Measurements from ENCODE around the gene CWC27.
A peak's percentile ranks its signal among the peaks of the same experiment; 100 is the strongest.

The CWC27 gene

DNA sequence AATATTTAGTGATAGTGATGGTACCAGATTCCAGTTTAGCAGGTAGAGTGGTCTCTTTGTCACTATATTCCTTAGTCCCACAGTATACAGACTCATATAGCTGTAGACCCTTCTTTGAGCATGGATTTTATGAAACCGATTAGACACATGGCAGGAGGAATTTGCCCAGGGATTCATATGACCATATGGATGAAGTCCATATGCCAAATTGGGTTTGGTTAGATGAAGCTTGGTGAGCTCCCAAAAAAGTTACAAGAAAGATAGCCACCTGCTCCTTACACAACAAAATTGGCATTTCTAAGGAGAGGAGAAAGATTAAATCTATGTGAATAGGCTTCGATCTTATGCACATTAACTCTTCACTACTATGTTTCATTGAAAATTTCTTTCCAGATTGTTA is 211.4 kb downstream of the CWC27 start:
- Histone ChIP-seq H3K36me3 (ENCODE audit: insufficient read depth, low read length) (no peaks in the 10 kb centered on the region), H3K9ac (ENCODE audit: low read length) (no peak overlapping the region), H3K9me3 (ENCODE audit: low read length) (no peaks in the 10 kb centered on the region), H3K27me3 (ENCODE audit: control insufficient read depth in 1 of 2, insufficient read depth in 2 of 2, low read length in 2 of 2) (no peaks in the 10 kb centered on the region), H3K27ac (ENCODE audit: low read depth, low read length) (no peak overlapping the region), H3K4me1 (ENCODE audit: insufficient read depth, low read length) (no peaks in the 10 kb centered on the region), H3K4me3 (ENCODE audit: low read depth in 1 of 2, low read length in 2 of 2) (no peak overlapping the region)

DNA sequence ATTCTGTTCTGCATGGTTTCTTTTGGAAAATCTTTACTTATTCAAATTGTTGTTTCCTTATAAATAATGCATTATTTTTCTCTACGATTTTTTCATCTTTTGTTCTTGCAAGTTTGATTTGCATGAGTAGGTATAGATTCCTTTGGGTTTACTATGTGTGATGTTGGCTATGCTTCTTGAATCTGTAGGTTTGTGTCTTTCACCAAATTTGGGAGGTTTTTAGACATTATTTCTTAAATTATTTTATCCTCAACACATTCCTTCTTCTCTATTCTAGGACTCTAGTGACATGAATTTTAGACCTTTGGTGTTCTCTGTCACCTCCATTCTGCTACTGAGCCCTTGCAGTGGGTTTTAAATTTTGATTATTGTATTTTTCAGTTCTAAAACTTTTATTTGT is 219.0 kb downstream of the CWC27 start:
- Histone ChIP-seq H3K27me3 (ENCODE audit: control insufficient read depth in 1 of 2, insufficient read depth in 2 of 2, low read length in 2 of 2) (no peaks in the 10 kb centered on the region), H3K9me3 (ENCODE audit: low read length) (no peaks in the 10 kb centered on the region), H3K4me3 (ENCODE audit: low read depth in 1 of 2, low read length in 2 of 2) (no peak overlapping the region), H3K4me1 (ENCODE audit: insufficient read depth, low read length) (no peaks in the 10 kb centered on the region), H3K27ac (ENCODE audit: low read depth, low read length) (no peak overlapping the region), H3K9ac (ENCODE audit: low read length) (no peak overlapping the region), H3K36me3 (ENCODE audit: insufficient read depth, low read length) (no peaks in the 10 kb centered on the region)

DNA sequence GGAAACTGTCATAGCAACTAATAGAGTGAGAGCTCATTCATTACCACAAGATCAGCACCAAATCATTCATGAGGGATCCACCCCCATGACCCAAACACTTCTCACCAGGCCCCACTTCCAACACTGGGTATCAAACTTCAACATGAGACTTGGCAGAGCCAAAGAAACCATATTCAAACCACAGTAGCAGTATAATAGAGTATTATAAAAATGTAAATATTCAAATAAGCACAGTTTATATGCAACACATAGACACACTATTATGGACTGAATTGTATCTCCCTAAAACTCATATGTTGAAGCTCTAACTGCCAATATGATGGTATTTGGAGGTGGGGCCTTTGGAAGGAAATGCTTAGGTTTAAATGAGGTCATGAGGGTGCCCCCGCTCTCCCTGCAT is 240.5 kb downstream of the CWC27 start:
- H3K27me3 ChIP-seq (ENCODE audit: control insufficient read depth in 1 of 2, insufficient read depth in 2 of 2, low read length in 2 of 2), result no peaks in the 10 kb centered on the region
- no peak overlapping the region for H3K27ac ChIP-seq (ENCODE audit: low read depth, low read length)
- peaks cover 19% of the 10 kb centered on the region for H3K4me1 ChIP-seq (ENCODE audit: insufficient read depth, low read length)
- H3K36me3 ChIP-seq (ENCODE audit: insufficient read depth, low read length), result no peaks in the 10 kb centered on the region
- no peak overlapping the region for H3K9ac ChIP-seq (ENCODE audit: low read length)
- no peaks in the 10 kb centered on the region for H3K9me3 ChIP-seq (ENCODE audit: low read length)
- H3K4me3 ChIP-seq (ENCODE audit: low read depth in 1 of 2, low read length in 2 of 2), result no peak overlapping the region

DNA sequence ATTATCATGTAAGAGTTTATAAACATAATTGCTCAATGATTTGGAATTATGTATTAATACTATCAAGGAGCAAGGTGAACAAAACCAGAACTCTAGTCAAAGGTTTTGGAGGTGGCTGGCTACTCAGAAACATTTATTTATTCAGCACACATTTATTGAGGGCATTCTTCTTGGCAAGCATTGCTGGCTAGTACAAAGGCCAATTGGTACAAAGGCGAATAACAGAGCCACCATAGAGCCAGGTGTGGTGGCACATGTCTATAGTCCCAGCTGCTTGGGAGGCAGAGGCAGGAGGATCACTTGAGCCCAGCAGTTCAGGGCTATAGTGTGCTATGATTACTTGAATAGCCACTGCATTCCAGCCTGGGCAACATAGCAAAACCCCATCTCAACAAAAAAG is 242.1 kb downstream of the CWC27 start:
- Histone ChIP-seq H3K9me3 (ENCODE audit: low read length) (no peaks in the 10 kb centered on the region), H3K4me3 (ENCODE audit: low read depth in 1 of 2, low read length in 2 of 2) (no peak overlapping the region), H3K27me3 (ENCODE audit: control insufficient read depth in 1 of 2, insufficient read depth in 2 of 2, low read length in 2 of 2) (no peaks in the 10 kb centered on the region), H3K9ac (ENCODE audit: low read length) (no peak overlapping the region), H3K4me1 (ENCODE audit: insufficient read depth, low read length) (peaks cover 35% of the 10 kb centered on the region), H3K36me3 (ENCODE audit: insufficient read depth, low read length) (no peaks in the 10 kb centered on the region), H3K27ac (ENCODE audit: low read depth, low read length) (no peak overlapping the region)

DNA sequence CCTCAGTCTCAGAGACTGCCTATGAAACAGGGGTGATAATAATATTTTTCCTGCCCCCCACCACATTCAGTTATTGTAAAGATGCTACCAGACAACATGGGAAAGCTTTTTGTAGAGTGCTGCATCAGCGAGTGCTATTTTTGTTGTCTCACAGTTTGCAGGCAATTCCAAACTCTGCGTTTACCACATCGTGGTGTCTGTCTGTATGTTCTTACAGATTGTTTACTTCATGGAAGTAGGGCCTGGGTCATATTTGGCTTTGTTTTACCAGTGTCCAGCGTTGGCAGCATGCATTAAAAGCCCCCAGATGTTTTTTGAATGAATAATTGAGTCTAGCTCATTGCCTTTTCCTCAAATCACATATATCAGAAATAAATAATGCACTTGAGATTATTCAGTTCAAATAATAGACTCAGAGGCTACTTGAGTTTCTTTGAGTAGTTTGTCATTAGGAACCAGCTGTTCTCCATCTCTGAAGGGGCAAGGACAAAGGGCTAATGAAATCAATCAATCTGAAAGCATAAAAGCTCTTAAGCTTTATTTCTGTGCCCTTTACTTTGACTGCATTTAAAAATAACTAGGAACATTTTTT is 243.7 kb downstream of the CWC27 start:
- no peaks in the 10 kb centered on the region for H3K9me3 ChIP-seq (ENCODE audit: low read length)
- no peak overlapping the region for H3K9ac ChIP-seq (ENCODE audit: low read length)
- H3K36me3 ChIP-seq (ENCODE audit: insufficient read depth, low read length), result no peaks in the 10 kb centered on the region
- H3K27ac ChIP-seq (ENCODE audit: low read depth, low read length), result no peak overlapping the region
- H3K27me3 ChIP-seq (ENCODE audit: control insufficient read depth in 1 of 2, insufficient read depth in 2 of 2, low read length in 2 of 2), result no peaks in the 10 kb centered on the region
- peaks cover 43% of the 10 kb centered on the region for H3K4me1 ChIP-seq (ENCODE audit: insufficient read depth, low read length)
- no peak overlapping the region for H3K4me3 ChIP-seq (ENCODE audit: low read depth in 1 of 2, low read length in 2 of 2)

DNA sequence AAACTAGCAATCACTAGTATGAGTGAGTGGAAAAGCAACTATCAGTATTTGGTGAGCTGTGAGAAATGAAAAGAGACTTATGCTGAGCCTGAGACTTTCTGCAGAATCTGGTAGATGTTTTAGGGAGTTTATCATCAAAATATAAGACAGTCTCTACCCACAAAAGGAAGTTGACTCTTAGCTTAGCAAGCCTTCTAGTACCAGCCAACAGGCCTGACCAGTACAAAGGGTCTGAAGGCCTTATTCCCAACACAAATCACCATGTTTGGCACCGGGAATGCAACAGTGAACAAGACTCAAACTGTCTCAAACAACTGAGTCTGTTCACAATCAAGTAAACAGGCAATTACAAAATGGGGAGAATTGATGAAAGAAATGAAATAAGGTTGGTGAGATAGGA is 244.4 kb downstream of the CWC27 start:
- Histone ChIP-seq H3K9me3 (ENCODE audit: low read length) (no peaks in the 10 kb centered on the region), H3K27me3 (ENCODE audit: control insufficient read depth in 1 of 2, insufficient read depth in 2 of 2, low read length in 2 of 2) (no peaks in the 10 kb centered on the region), H3K36me3 (ENCODE audit: insufficient read depth, low read length) (no peaks in the 10 kb centered on the region), H3K4me1 (ENCODE audit: insufficient read depth, low read length) (peaks cover 51% of the 10 kb centered on the region), H3K9ac (ENCODE audit: low read length) (no peak overlapping the region), H3K4me3 (ENCODE audit: low read depth in 1 of 2, low read length in 2 of 2) (no peak overlapping the region), H3K27ac (ENCODE audit: low read depth, low read length) (no peak overlapping the region)

DNA sequence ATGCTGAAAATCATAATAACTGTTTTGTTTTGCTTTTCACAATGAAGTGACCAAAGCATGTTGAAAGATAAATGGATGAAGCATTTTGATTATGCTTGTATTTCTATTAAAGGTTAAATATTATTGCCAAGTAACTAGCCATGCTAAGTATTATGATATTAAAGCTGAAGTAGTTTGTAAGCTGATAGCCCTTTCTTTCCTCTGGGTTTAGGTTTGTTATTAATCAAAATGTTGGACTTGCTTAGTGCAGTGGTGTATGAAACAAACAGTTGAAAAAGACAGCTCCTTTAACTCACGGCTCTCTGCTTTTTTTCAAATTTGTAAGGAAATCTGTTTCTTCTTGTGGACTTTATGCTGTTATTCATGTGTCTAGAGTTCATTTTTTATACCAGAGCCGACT is 246.0 kb downstream of the CWC27 start:
- H3K27me3 ChIP-seq (ENCODE audit: control insufficient read depth in 1 of 2, insufficient read depth in 2 of 2, low read length in 2 of 2), result no peaks in the 10 kb centered on the region
- no peaks in the 10 kb centered on the region for H3K36me3 ChIP-seq (ENCODE audit: insufficient read depth, low read length)
- H3K27ac ChIP-seq (ENCODE audit: low read depth, low read length), result peak overlapping the region; percentile 16
- H3K9ac ChIP-seq (ENCODE audit: low read length), result no peak overlapping the region
- H3K4me1 ChIP-seq (ENCODE audit: insufficient read depth, low read length), result peaks cover 54% of the 10 kb centered on the region
- no peaks in the 10 kb centered on the region for H3K9me3 ChIP-seq (ENCODE audit: low read length)
- no peak overlapping the region for H3K4me3 ChIP-seq (ENCODE audit: low read depth in 1 of 2, low read length in 2 of 2)

DNA sequence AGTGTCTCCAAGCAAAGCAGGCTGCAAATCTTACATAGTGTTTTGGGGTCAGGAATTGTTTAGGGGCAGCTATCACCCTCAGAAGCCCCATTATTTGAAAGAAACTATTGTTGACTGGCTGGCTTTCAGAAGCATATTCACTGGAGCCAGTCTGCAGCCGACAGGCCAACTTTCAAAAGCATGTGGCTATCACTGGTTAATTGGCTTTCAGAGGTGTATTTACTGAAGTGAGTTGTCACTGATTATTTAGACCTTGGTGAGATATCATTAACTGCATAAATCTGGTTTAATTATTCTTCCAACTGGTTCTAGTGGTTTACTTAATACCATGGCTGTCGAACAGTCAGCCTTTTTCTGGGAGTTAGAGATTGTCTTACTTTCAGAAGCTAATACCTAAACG is 247.0 kb downstream of the CWC27 start:
- Histone ChIP-seq H3K36me3 (ENCODE audit: insufficient read depth, low read length) (no peaks in the 10 kb centered on the region), H3K9ac (ENCODE audit: low read length) (no peak overlapping the region), H3K27me3 (ENCODE audit: control insufficient read depth in 1 of 2, insufficient read depth in 2 of 2, low read length in 2 of 2) (no peaks in the 10 kb centered on the region), H3K4me3 (ENCODE audit: low read depth in 1 of 2, low read length in 2 of 2) (peak overlapping the region in 1 of 2 donors; percentile 5), H3K4me1 (ENCODE audit: insufficient read depth, low read length) (peaks cover 53% of the 10 kb centered on the region), H3K27ac (ENCODE audit: low read depth, low read length) (no peak overlapping the region), H3K9me3 (ENCODE audit: low read length) (no peaks in the 10 kb centered on the region)

DNA sequence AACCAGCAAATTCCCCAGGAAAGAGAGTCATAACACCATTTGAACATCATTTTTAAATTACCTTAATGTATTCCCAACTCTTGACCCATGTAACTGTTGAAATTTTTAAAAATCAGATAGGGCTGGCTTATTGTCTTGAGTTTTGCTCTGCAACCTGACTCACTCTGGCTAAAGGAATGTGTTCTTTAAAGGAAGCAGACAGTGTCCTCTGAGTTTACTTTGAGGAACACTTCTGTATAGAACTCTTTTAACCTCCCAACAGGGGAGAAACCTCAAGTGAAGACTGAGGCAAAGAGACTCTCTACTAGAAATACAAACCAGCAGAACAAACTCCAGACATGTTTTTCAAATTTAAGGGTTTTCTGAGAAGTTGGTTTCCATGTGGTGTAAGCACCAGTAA is 248.9 kb downstream of the CWC27 start:
- H3K36me3 ChIP-seq (ENCODE audit: insufficient read depth, low read length), result no peaks in the 10 kb centered on the region
- H3K4me3 ChIP-seq (ENCODE audit: low read depth in 1 of 2, low read length in 2 of 2), result no peak overlapping the region
- no peak overlapping the region for H3K27ac ChIP-seq (ENCODE audit: low read depth, low read length)

DNA sequence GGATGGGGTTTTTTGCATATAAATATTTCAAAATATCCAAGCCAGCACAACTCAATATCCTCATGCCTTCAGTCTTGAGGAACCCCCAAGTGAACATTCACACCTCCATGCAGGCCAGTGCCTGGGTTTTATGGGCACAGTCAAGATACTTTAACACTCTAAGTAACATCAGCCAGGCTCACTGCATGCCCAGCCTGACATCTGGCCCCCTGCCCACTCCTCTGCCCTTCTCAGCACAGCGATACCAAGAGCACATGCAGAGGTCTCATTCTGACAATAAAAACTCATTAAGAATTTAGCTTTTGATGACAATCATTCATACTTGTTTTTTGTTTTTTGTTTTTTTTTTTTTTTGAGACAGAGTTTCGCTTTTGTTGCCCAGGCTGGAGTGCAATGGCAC is 250.0 kb downstream of the CWC27 start:
- no peaks in the 10 kb centered on the region for H3K9me3 ChIP-seq (ENCODE audit: low read length)
- H3K27ac ChIP-seq (ENCODE audit: low read depth, low read length), result no peak overlapping the region
- no peaks in the 10 kb centered on the region for H3K36me3 ChIP-seq (ENCODE audit: insufficient read depth, low read length)
- H3K4me1 ChIP-seq (ENCODE audit: insufficient read depth, low read length), result peaks cover 40% of the 10 kb centered on the region
- no peak overlapping the region for H3K4me3 ChIP-seq (ENCODE audit: low read depth in 1 of 2, low read length in 2 of 2)
- no peaks in the 10 kb centered on the region for H3K27me3 ChIP-seq (ENCODE audit: control insufficient read depth in 1 of 2, insufficient read depth in 2 of 2, low read length in 2 of 2)
- H3K9ac ChIP-seq (ENCODE audit: low read length), result no peak overlapping the region

More for the DNA sequence above, 248.9 kb downstream of the CWC27 start:
- H3K9ac ChIP-seq (ENCODE audit: low read length), result no peak overlapping the region
- peaks cover 48% of the 10 kb centered on the region for H3K4me1 ChIP-seq (ENCODE audit: insufficient read depth, low read length)
- no peaks in the 10 kb centered on the region for H3K9me3 ChIP-seq (ENCODE audit: low read length)
- no peaks in the 10 kb centered on the region for H3K27me3 ChIP-seq (ENCODE audit: control insufficient read depth in 1 of 2, insufficient read depth in 2 of 2, low read length in 2 of 2)

DNA sequence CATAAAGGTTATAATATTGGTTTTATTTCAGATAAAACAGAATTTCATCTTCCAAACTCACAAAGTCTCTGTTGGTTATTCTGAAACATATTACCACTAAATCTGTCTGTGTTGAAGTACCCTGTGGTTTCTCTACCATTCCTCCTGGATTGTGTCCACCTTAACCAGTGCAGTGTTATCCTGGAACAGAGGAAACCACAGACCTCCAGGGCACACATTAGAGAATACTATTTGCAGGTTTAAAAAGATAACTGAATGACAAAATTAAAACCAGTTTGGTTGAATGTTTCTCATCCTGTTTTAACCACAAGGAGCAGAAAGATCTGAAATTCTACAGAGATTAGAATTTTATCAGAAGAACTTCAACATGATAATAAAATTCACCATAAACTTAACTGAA is 251.8 kb downstream of the CWC27 start:
- H3K4me3 ChIP-seq (ENCODE audit: low read depth in 1 of 2, low read length in 2 of 2), result no peak overlapping the region
- no peaks in the 10 kb centered on the region for H3K36me3 ChIP-seq (ENCODE audit: insufficient read depth, low read length)
- no peak overlapping the region for H3K9ac ChIP-seq (ENCODE audit: low read length)
- H3K4me1 ChIP-seq (ENCODE audit: insufficient read depth, low read length), result peaks cover 27% of the 10 kb centered on the region
- no peaks in the 10 kb centered on the region for H3K27me3 ChIP-seq (ENCODE audit: control insufficient read depth in 1 of 2, insufficient read depth in 2 of 2, low read length in 2 of 2)
- no peak overlapping the region for H3K27ac ChIP-seq (ENCODE audit: low read depth, low read length)
- no peaks in the 10 kb centered on the region for H3K9me3 ChIP-seq (ENCODE audit: low read length)

DNA sequence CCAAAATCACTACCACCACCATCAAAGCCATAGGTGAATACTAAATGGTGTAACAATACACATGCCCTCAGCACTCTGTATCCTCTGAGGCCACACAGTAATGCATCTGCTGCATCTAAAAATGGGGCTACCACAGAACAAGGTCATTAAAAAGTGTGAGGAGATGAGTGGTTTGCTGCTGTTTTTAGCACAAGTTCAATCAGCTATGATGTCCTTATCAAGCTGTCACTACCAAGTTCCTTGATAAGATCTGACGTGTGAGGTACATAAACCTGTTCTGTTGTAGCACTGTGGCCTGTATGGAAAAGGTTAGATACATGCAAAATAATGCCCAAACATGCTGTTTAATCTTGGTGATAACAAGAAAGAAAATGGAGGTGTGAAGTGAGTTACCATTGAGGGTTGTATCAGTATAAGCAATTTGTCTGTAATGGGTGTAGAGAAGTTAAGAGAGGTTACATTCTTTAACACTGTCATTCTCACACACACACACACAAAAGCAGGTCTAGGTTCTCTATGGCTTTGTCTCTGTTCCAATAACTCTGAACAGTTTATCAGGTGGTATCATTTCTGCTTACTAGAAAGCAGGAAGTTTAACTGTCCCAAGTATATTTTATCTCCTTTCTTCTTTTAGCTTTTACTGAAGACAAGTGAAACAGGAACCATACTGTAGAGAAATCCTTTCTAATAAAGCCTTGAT is 252.9 kb downstream of the CWC27 start:
- no peak overlapping the region for H3K9ac ChIP-seq (ENCODE audit: low read length)
- H3K4me3 ChIP-seq (ENCODE audit: low read depth in 1 of 2, low read length in 2 of 2), result no peak overlapping the region
- no peaks in the 10 kb centered on the region for H3K36me3 ChIP-seq (ENCODE audit: insufficient read depth, low read length)
- peaks cover 16% of the 10 kb centered on the region for H3K4me1 ChIP-seq (ENCODE audit: insufficient read depth, low read length)
- H3K27ac ChIP-seq (ENCODE audit: low read depth, low read length), result no peak overlapping the region
- H3K27me3 ChIP-seq (ENCODE audit: control insufficient read depth in 1 of 2, insufficient read depth in 2 of 2, low read length in 2 of 2), result no peaks in the 10 kb centered on the region
- H3K9me3 ChIP-seq (ENCODE audit: low read length), result no peaks in the 10 kb centered on the region

All from muscle layer of colon (tissue), 2 donors.